Right cardiac atrium (tissue), 5 donors: Measurements from ENCODE around the gene COLGALT1. TPM values are rescaled to one million over a fixed set of nuclear protein-coding genes. Genes with fewer than 3 reads are reported as not detected.
A peak's percentile ranks its signal among the peaks of the same experiment; 100 is the strongest.

Experiments
- ATAC-seq, 2 donors: fragments of 200-7000 bp; cut with Tn5 transposase; one replicate each; pipeline versions ENCODE4 v1.8.0 to v1.9.1; 2020; ENCODE audit warnings: moderate library complexity in 2 of 2, mild to moderate bottlenecking in 1 of 2
- DNase-seq, 3 donors: peaks; one replicate each; pipeline ENCODE4 v3.0.0-alpha.2; 2020
- H3K27ac ChIP-seq: one replicate; pipeline ENCODE4 v1.5.1; 2013; ENCODE audit warnings: mild to moderate bottlenecking, low read length, control low read depth, moderate library complexity
- H3K27me3 ChIP-seq: one replicate; pipeline ENCODE4 v1.6.1; 2013; ENCODE audit not compliant: control insufficient read depth, insufficient read depth
- H3K4me1 ChIP-seq: one replicate; pipeline ENCODE4 v1.6.1; 2013; ENCODE audit warnings: low read length; ENCODE audit not compliant: control insufficient read depth, insufficient read depth
- H3K4me3 ChIP-seq: one replicate; pipeline ENCODE4 v1.5.1; 2013; ENCODE audit warnings: low read length, control low read depth
- H3K9me3 ChIP-seq: one replicate; pipeline ENCODE4 v1.6.1; 2013; ENCODE audit warnings: low read length; ENCODE audit not compliant: control insufficient read depth
- WGBS: extraction: QIAGEN DNeasy Blood & Tissue Kit; methylation state at CpG from one replicate; pipeline ENCODE4 v1.1.7; 2013; 5-methylcytosine and 5-hydroxymethylcytosine counted together
- intact Hi-C, 4 donors: fragments of 100-400 bp; cut with DNase I; formaldehyde crosslinking; loops; one replicate each; pipeline versions ENCODE4 v1.11.0 to v1.14.0; 2022 to 2023
- polyA plus RNA-seq: library from polyadenylated mRNA; stranded (reverse); fragments of 200-250 nt; gene quantifications from one replicate; pipeline ENCODE4 v1.2.3, GENCODE V29; 2013
- total RNA-seq, 4 donors: library from RNA; stranded (reverse); fragmentation: NEBNext Ultra II Directional; extraction: Animal tissue kit (Norgen Biotek cat#: 25700); gene quantifications; one replicate each; pipeline ENCODE4 v1.2.1, GENCODE V29; 2021
- donor health status: healthy with polysubstance abuse.
- donor health status: DM: no; HTN: yes; CAD: no.
- donor health status: DM: no; HTN: no; CAD: no.
- donor health status: DM: no; HTN: yes; CAD: no; lungs with severe emphysema.
- donor health status: DM: yes; HTN: yes; CAD: no.

The COLGALT1 gene
- total and polyA plus RNA-seq, 5 donors = 19.0 to 36.3 (median 34.9) TPM

DNA sequence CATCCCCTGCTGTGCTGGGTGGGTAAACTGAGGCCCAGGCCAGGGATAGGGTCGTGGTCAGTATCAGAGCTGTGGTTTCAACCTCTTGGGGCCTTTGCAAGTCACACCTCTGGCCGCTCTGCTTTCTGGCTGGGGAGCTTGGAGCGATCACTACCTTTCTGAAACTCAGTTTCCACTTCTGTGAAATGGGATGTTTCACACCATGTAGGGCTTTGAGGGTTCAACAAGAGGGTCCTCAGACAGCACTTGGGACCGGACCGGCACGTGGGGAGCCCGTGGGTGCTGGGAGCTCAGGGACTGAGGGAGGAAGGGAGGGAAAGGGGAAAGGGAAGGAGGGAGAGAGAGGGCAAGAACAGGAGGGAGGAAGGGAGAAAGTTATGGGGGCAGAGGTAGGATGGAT is 22.9 kb upstream of the COLGALT1 start:
- Histone ChIP-seq H3K4me1 (no peaks in the 10 kb centered on the region), H3K27me3 (no peaks in the 10 kb centered on the region), H3K27ac (no peak overlapping the region), H3K4me3 (no peak overlapping the region), H3K9me3 (no peaks in the 10 kb centered on the region)
- intact Hi-C loops = no loop called here
- no peak for ATAC-seq
- DNase-seq = peak in 1 of 3 donors; percentile 4
- 65% methylated on average over 7 of the region's 7 CpGs for WGBS

DNA sequence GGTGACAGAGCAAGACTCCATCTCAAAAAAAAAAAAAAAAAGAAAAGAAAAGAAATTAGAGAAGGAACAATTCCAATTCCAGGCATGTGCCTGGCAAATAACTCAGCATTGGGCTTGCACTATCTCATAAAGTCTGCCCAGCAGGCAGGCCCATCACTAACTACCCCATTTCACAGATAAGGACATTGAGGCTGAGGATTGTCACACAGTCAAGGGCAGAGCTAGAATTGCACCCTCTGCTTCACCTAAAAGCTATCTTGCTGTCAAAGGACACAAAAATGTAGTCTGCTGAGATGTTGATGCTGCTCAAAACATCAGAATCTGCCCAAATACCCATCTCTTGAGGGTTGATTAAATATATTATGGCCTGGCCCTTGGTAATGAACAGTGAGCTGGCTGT is 20.7 kb upstream of the COLGALT1 start:
- Histone ChIP-seq H3K27ac (no peak overlapping the region), H3K9me3 (no peaks in the 10 kb centered on the region), H3K4me3 (no peak overlapping the region), H3K27me3 (no peaks in the 10 kb centered on the region), H3K4me1 (no peaks in the 10 kb centered on the region)
- no peak for DNase-seq
- intact Hi-C loops = loop anchor here in 1 of 4 donors (5.0 kb wide), 1 partner anchor 38 kb away; no protein-coding TSS in a partner anchor
- no peak for ATAC-seq

GRCh38 chr19:17536955-17537354 is 18.5 kb upstream of the COLGALT1 start:
- Histone ChIP-seq H3K4me3 (no peak overlapping the region), H3K9me3 (no peaks in the 10 kb centered on the region), H3K27ac (no peak overlapping the region), H3K27me3 (no peaks in the 10 kb centered on the region), H3K4me1 (no peaks in the 10 kb centered on the region)
- 76% methylated on average over 6 of the region's 6 CpGs for WGBS
- no peak for ATAC-seq
- intact Hi-C loops = loop anchor here in 1 of 4 donors (5.0 kb wide), 1 partner anchor 35 kb away; no protein-coding TSS in a partner anchor
- no peak for DNase-seq

- no peaks in the 10 kb centered on the region for H3K4me1 ChIP-seq
- no peak overlapping the region for H3K27ac ChIP-seq
- no peaks in the 10 kb centered on the region for H3K9me3 ChIP-seq
- 7% methylated on average over 13 of the region's 13 CpGs for WGBS
- no peaks in the 10 kb centered on the region for H3K27me3 ChIP-seq
- ATAC-seq (no peak), DNase-seq (no peak)
- intact Hi-C loops = loop anchor here in 1 of 4 donors (5.0 kb wide), 1 partner anchor 34 kb away; no protein-coding TSS in a partner anchor
- H3K4me3 ChIP-seq = peak overlapping the region; percentile 22
These were observed 16.7 kb upstream of the COLGALT1 start for GRCh38 chr19:17538684-17539237.

GRCh38 chr19:17539238-17540117 is 16.0 kb upstream of the COLGALT1 start:
- ATAC-seq (peak; percentile 92 to 93), DNase-seq (peak; percentile 98)
- peak overlapping the region; percentile 22 for H3K4me3 ChIP-seq
- no peaks in the 10 kb centered on the region for H3K27me3 ChIP-seq
- H3K27ac ChIP-seq = no peak overlapping the region
- no peaks in the 10 kb centered on the region for H3K4me1 ChIP-seq
- H3K9me3 ChIP-seq = no peaks in the 10 kb centered on the region
- under 1% methylated on average over 82 of the region's 82 CpGs for WGBS
- intact Hi-C loops = loop anchor here in 1 of 4 donors (5.0 kb wide), 1 partner anchor 33 kb away; no protein-coding TSS in a partner anchor

- no peak overlapping the region for H3K27ac ChIP-seq
- peak in 1 of 2 donors; percentile 5 for ATAC-seq
These were observed 15.3 kb upstream of the COLGALT1 start for GRCh38 chr19:17540174-17540573.

GRCh38 chr19:17541184-17541759 is 14.2 kb upstream of the COLGALT1 start:
- ATAC-seq (no peak), DNase-seq (peak in 1 of 3 donors; percentile 10)
- H3K4me3 ChIP-seq = no peak overlapping the region
- no peaks in the 10 kb centered on the region for H3K27me3 ChIP-seq
- intact Hi-C loops = no loop called here
- no peaks in the 10 kb centered on the region for H3K9me3 ChIP-seq
- no peaks in the 10 kb centered on the region for H3K4me1 ChIP-seq
- WGBS = 73% methylated on average over 4 of the region's 4 CpGs
- no peak overlapping the region for H3K27ac ChIP-seq

More at GRCh38 chr19:17540174-17540573, 15.3 kb upstream of the COLGALT1 start:
- DNase-seq = peak in 1 of 3 donors; percentile 52
- no peak overlapping the region for H3K4me3 ChIP-seq
- no peaks in the 10 kb centered on the region for H3K9me3 ChIP-seq
- WGBS = 77% methylated on average over 30 of the region's 30 CpGs
- no peaks in the 10 kb centered on the region for H3K4me1 ChIP-seq
- no peaks in the 10 kb centered on the region for H3K27me3 ChIP-seq
- intact Hi-C loops = no loop called here

DNA sequence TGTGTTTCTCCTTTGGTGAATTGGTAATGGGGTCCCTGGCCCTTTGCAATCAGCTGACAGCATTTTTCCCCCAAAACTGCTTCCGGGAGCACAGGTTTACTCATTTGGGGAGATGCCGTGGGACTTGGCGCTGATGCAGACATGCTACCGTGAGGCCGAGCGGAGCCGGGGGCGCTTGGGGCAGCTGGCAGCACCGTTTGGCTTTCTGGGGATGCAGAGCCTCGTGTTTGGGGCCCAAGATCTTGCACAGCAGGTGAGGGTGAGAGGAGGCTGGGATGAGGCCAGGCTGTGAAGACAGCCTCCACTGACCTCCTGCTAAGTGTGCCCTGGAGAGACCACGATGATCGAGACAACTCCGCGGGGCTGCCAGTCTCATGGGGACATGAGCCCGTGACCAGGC is 13.4 kb upstream of the COLGALT1 start:
- H3K9me3 ChIP-seq = no peaks in the 10 kb centered on the region
- no peak overlapping the region for H3K27ac ChIP-seq
- ATAC-seq (no peak), DNase-seq (peak in 1 of 3 donors; percentile 21)
- no peak overlapping the region for H3K4me3 ChIP-seq
- WGBS = 75% methylated on average over 15 of the region's 15 CpGs
- intact Hi-C loops = no loop called here
- no peaks in the 10 kb centered on the region for H3K27me3 ChIP-seq
- H3K4me1 ChIP-seq = no peaks in the 10 kb centered on the region

DNA sequence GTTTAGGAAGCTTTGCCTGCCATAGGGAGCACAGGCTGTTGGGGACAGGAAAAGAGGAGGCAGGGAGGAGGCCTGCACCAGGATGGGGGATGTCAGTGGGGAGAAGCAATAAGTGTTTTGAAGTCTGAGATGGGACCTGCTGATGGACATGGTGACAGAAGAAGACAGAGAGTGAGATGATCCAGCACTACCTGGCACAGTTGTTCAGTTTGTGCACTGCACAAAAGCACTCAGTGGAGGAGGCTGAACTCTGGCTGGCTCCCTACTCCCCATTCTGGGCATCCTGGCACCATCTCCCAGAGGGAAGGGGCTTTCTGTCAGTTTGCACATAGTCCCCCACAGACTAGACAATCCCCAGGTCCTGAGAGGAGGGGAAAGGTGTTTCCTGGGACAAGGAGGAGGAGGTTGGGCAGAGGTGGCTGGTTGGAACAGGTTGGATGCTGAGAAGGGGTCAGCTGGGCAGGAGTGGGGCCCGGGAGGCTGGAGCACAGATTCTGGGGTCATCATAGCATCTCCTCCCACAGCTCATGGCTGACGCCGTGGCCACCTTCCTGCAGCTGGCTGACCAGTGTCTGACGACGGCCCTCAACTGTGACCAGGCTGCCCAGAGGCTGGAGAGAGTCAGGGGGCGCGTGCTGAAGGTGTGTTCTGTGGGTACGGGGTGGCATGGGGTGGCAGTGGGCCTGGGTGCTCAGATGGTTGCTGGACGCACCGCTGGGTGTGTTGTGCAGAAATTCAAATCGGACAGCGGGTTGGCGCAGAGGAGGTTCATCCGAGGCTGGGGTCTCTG is 12.5 kb upstream of the COLGALT1 start:
- H3K27me3 ChIP-seq = no peaks in the 10 kb centered on the region
- 79% methylated on average over 14 of the region's 14 CpGs for WGBS
- no peak overlapping the region for H3K27ac ChIP-seq
- no peak for ATAC-seq
- intact Hi-C loops = no loop called here
- peak in 1 of 3 donors; percentile 48 for DNase-seq
- no peaks in the 10 kb centered on the region for H3K9me3 ChIP-seq
- H3K4me1 ChIP-seq = no peaks in the 10 kb centered on the region
- no peak overlapping the region for H3K4me3 ChIP-seq

GRCh38 chr19:17543986-17544385 is 11.5 kb upstream of the COLGALT1 start:
- Histone ChIP-seq H3K27me3 (no peaks in the 10 kb centered on the region), H3K9me3 (no peaks in the 10 kb centered on the region), H3K27ac (no peak overlapping the region), H3K4me1 (no peaks in the 10 kb centered on the region), H3K4me3 (no peak overlapping the region)
- DNase-seq (peak in 1 of 3 donors; percentile 12), ATAC-seq (no peak)
- whole genome bisulfite sequencing = 72% methylated on average over 4 of the region's 4 CpGs
- intact Hi-C loops = no loop called here
